ENCODE measurements around the gene RAD9A.
"Not testable (repeated sequence)": the region's sequence is repeated elsewhere in the genome, so short reads cannot be mapped to it uniquely, and the experiment has no call there.

The RAD9A gene

DNA sequence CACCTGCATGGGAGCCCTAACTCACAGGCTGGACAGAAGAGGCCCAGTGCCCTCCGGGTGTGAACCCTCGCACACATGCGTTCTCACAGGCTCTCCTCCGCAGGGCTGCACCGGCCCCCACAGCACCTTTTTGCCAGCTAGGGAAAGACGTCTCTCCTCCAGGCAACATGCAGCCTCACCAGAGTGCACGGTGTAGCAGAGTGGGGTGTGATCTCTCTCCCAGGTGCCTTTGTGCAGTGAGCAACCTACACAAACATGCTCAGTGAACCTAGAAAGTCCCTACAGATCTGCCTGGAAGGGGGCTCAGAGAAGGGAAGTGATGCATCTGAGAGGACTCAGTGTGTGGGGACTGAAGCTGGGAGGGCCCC, 20.0 kb downstream of the RAD9A start:
- DNase-seq = no peak

DNA sequence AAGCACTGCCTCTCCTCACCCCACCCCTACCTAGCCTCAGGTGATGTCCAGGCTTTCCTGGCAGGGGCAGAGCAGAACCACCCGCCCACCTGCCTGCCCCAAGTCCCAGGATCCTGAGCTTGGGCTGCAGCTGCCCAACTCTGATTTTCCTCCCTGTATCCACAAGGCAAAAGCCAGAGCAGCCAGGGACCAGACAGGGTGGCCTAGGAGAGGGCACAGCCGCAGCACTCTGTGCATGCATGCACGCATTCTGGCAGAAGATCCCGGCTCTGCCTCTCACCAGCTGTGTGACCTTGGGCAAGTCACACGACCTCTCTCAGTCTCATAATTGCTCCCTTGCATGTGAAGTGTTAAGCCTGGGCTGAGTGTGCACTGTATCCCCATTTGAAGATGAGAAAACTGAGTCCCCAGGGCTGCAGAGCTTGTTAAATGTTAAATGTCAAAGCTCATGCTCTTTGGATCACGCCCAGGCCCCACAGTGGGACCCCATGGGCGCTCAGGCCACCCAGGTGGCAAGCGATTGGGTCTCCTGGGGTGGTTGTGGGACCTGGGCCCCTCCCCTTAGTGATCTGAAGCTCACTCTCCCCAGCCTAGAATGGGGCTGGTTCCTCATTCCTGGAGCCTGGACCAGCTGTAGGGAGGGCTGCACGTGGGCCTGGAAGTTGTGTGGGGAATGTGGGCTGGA, 20.9 kb downstream of the RAD9A start:
- DNase-seq = no peak

DNA sequence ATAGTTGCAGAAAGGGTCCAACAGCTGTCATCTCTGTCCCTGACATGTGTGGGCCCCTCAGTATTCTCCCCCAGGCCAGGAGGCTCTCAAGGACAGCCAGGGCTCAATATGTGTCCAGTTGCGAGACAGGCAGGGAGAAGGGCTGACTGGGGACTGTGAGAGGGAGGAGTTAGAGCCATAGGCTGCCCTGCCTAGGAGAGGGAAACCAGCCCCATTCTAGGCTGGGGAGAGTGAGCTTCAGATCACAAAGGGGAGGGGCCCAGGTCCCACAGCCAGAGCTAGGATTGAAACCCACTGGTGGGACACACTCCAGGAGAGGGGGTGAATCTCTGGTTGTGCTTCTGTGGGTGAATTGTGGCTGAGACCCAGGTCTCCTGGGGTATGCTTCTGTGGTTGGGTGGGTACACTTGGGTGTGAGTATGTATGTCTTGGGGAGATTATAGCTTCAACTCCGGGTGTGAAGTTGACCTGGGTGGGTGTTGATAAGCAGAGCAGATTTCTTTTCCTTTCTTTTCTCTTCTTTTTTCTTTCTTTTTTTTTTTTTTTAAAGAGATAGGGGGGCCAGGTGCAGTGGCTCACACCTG, 21.6 kb downstream of the RAD9A start:
- DNase-seq = no peak

DNA sequence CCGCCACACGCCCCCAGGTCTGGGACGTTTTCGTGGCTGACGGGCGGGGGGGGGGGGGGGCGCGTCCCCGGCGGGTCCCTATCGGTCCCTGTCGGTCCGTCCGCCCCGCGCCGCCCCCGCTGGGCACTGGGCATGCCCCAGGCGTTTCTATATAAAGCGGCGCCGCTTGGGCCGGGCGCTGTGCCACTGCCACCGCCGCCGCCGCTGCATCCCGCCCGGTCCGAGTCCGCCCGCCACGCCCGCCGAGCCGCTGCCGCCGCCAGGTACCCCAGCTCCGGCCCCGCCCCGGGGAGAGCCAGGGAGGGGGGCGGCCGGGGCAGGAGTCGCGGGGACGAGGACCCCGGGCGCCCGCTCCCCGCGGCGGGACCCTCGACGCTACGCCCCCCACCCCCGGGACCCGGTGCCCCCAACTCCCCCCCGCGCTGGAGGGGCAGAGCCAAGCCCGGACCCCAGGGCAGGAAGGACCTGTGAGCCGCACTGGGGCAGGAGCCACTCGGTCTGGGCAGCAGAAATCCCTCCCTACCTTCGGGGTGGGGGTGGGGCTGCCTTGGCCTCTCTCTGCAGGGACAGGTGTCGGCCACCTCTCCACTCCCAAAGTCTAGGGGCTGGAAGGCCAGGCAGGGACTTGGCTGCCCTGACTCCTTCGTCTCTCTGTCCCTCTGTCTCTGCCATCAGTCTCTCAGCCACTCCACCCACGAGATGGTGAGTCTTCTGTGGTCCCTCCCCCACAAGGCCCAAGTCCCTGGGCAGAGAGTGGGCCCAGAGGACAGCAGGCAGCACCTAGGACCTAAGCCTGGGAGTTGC, 23.9 kb downstream of the RAD9A start, which contains the start of gene CARNS1:
CARNS1 (plus strand) TSS at position 178 of the 804 bp plus-strand sequence; CDS start at position 700, 522 bp downstream.
- DNase-seq = no peak

DNA sequence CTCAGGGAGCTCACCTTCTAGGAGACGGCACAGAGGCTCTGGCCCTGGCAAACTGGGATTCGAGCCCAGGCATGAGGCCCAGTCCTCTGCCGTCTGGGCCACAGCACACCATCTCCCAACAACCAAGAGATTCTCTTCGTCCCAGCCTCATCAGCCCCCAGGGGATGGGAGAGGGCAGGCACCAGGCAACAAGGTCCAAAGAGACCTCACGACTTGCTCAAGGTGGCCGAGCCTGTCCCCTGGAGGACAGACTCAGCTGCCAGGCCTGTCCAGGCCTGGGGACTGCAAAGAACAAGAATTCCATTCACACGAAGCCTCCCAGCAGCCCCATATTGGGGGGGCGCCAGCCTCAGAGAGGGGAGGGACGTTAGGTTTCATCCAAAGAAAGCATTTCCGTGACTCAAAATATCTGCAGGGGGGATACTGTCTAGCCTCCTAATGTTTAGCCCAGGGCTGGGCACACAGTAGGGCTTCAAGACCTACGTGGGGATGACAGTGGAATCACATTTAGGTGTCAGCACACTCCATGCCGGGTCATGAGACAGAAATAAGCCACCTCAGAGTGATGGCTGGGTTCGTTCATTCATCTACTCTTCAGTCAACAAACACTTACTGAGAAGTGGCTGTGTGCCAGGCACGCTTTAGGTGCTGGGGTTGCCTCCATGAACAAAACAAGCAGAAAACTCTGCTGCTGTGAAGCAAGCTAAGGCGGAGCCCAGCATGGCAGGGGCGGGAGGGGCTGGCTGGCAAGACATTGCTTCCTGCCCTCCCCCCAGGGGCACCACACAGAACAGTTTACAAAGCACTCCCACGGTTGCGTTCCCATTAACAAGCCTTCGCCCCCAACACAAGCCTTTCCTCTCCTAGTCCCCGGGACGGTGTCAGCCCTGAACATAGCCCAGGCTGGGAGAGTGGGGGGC, 24.9 kb downstream of the RAD9A start:
- DNase-seq = no peak

DNA sequence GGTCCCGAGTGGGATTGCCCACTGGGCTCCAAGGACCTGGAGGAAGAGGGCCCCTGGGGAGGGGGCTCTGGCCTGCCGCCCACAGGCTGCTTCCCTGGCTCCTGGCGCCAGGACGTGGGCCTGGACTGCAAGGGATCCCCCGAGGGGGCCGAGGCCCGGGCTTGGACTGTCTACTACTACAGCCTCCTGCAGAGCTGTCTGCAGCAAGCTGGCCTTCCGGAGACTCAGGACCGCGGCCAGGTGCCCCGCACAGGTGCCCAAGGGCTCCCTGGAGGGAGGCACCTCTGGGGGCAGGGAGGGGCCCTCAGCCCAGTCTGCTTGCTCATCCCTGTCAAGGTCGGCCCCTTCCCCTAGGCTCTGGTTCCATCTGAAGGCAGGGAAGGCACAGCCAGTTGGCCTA, 25.6 kb downstream of the RAD9A start:
- no peak for DNase-seq

DNA sequence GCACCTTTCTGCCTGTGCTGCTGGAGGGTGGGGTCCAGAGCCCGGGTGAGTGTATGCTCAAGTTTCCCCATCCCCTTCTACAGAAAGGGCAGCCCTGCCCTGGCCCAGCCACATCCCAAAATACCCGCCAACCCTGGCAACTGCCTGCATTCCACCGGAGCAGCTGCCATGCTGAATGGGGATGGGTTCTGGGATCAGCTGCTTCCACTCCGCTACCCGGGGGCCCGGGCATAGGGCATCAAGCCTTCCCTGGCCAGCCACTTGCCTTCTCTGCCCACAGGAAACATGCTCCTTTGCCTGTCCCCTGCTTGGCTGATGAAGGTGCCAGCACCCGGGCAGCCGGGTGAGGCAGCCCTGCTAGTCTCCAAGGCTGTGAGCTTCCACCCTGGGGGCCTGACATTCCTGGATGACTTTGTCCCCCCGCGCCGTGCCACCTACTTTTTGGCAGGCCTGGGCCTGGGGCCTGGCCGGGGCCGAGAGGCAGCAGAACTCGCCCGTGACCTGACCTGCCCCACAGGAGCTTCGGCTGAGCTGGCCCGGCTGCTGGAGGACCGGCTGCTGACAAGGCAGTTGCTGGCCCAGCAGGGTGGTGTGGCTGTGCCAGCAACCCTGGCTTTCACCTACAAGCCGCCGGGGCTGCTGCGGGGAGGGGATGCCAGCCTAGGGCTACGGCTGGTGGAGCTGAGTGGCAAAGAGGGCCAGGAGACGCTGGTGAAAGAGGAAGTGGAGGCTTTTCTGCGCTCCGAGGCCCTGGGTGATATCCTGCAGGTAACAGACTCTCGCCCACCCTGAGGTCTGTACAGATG, 26.9 kb downstream of the RAD9A start:
- peak; percentile 13 for DNase-seq

DNA sequence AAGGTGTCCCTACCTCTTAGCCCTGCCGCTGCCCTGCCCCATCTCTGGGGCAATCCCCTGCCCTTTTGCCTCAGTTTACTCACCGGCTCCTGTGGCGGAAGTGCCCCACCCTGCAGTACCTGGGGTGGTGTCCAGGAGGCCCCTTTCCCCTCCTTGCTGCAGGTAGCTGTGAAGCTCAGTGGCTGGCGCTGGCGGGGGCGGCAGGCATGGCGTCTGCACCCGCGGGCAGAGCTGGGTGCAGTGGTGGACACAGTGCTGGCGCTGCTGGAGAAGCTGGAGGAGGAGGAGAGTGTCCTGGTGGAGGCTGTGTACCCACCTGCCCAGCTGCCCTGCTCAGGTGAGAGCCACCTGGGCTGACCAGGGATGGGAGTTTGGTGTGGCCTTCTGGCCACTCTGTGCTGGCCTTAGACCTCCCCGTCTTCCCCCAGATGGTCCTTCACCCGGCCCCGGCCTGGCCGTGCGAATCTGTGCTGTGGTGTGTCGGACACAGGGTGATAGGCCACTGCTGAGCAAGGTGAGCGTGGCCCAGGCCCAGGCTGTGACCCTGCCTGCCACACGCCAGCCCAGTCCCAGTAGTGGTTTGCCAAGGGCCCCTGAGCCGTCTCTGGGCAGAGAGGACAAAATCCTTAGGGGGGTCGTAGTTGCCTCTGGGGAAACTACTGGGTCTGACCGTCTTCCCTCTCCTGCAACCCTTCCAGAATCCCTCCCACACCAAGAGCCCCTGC, 27.7 kb downstream of the RAD9A start:
- DNase-seq = no peak

DNA sequence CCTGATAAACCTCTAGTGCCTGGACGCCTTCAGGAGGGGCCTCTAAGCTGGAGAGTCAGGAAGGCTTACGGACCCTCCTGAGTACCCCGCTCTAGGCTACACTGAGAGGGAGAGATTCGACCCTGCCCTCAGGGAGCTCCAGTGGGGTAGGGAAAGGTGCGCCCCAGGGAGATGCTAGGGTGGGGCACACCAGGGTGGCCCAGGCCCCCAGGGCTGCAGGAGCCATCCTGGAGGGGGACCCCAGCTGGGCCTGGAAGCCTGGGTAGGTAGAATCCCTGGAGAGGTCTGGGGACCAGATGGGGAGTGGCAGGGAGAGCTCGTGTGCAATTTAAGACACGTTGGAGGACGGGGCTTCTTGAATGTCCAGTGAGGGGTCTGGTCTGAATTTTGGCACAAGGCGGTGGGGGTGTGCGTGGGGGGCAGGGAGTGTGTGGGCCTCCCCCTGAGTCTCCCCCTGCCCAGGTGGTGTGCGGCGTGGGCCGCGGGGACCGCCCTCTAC, 28.4 kb downstream of the RAD9A start:
- DNase-seq = no peak

DNA sequence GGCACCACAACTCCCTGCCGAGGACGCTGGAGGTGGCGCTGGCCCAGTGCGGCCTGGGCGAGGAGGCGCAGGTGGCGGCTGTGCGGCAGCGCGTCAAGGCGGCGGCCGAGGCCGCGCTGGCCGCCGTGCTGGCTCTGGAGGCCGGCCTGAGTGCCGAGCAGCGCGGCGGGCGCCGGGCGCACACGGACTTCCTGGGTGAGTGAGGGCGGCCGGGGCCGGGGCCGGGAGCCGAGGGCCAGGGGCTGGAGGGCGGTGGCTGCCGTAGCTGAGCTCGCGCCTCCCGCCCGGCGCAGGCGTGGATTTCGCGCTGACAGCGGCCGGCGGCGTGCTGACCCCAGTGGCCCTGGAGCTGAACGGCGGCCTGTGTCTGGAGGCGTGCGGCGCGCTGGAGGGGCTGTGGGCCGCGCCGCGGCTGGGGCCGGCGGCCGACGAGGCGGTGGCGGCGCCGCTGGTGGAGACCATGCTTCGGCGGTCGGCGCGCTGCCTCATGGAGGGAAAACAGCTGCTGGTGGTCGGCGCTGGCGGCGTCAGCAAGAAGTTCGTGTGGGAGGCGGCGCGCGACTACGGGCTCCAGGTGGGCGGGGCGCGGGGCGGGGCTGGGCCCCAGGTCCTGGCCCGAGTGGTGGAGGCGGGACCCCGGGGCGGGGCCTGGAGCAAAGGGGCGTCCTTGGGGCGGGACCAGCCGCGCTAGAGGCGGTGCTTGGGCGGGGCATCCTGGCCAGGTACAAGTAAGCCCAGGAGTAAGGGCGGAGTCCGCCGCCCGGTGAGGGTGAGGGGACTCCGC, 29.1 kb downstream of the RAD9A start:
- peak; percentile 91 for DNase-seq

DNA sequence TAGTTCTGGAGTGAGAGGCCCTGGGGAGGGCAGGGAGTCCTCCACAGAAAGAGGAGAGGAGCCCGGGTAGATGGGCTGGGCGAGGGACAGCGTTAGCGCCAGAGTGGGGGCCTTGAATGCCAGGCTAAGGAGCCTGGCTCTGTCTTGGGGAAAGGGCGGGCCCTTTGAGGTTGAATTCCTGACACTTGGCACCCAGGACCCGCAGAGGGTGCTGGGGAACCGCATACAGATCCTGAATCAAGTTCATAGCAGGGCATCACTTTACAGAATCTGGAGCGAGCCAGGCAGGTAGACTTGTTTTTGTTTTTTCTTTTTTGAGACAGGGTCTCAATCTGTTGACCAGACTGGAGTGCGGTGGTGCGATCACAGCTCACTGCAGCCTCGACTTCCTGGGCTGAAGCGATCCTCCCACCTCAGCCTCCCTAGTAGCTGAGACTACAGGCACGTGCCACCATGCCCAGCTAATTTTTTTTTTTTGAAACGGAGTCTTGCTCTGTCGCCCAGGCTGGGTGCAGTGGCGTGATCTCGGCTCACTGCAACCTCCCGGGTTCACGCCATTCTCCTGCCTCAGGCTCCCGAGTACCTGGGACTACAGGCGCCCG, 29.7 kb downstream of the RAD9A start:
- no peak for DNase-seq

- DNase-seq = no peak
Observed at GRCh38 chr11:67422891-67423290, 31.1 kb downstream of the RAD9A start.

GRCh38 chr11:67423466-67423865, 31.7 kb downstream of the RAD9A start:
- no peak for DNase-seq

DNA sequence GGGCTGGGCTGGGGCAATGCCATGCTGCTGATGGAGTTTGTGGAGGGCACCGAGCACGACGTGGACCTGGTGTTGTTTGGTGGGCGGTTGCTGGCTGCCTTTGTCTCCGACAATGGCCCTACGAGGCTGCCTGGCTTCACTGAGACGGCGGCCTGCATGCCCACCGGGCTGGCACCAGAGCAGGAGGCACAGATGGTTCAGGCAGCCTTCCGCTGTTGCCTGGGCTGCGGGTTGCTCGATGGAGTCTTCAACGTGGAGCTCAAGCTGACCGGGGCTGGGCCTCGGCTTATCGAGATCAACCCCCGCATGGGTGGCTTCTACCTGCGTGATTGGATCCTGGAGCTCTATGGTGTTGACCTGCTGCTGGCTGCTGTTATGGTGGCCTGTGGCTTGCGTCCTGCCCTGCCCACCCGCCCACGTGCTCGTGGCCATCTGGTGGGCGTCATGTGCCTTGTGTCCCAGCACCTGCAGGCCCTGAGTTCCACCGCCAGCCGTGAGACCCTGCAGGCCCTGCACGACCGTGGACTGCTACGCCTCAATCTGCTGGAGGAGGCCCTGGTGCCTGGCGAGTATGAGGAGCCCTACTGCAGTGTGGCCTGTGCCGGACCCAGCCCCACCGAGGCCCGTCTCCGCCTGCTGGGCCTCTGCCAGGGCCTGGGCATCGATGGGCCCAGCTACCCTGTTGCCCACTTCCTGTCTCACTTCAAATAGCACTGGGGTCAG, 32.3 kb downstream of the RAD9A start:
- no peak for DNase-seq

GRCh38 chr11:67427364-67427859, 35.6 kb downstream of the RAD9A start:
- DNase-seq = not testable (repeated sequence)

DNA sequence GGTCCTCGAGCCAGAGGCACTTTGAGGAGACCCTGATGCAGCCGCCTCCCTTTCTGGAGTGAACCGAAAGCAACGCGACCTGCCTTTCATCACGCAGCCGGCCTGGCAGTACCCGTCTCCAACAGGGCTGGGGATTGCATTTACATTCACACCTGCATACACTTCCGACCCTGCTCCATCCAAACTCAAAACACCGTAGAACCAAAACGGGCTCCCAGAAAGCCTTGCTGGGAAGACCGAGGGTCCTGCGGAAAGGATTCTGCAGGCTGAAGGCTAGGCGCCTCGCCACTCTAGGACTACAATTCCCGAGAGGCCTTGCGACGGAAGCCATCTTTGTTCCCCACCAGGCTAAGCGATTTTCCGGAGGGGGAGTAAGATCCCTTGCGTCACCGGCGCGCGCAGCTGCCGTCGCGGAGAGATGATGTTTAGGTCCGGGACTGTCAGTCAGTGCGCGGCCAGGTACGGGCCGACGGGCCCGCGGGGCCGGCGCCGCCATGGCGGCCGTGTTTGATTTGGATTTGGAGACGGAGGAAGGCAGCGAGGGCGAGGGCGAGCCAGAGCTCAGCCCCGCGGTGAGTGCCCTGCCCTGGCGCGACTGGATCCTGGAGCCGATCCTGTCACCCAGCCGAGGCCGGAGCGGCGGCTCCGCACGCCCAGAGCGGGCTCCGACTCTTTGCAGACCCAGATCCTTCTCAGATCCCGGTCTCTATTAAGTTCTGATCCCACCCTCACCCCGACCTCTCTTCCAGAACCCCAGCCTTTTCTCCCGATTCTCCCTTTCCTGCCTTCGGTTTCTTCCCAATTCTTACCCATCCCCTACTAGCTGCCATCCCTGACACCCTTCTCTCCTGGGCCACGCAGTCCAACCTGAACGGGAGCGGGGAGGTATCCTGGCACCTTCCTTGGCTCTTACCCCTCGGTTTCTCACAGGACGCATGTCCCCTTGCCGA, 36.5 kb downstream of the RAD9A start, which contains the start of gene RPS6KB2:
RPS6KB2 (plus strand) TSS at position 443 of the 950 bp plus-strand sequence; CDS start at position 495, 52 bp downstream.
- peak; percentile 99 for DNase-seq

GRCh38 chr11:67429038-67429668, 37.4 kb downstream of the RAD9A start:
- no peak for DNase-seq
